ENCODE data around the gene ZC2HC1B. TPM values are rescaled to one million over a fixed set of nuclear protein-coding genes. Genes with fewer than 3 reads are reported as not detected.
"Not testable (repeated sequence)": the region's sequence is repeated elsewhere in the genome, so short reads cannot be mapped to it uniquely, and the experiment has no call there.

Gene ZC2HC1B
- total RNA-seq, 1 donor from 2014 or later = not detected

DNA sequence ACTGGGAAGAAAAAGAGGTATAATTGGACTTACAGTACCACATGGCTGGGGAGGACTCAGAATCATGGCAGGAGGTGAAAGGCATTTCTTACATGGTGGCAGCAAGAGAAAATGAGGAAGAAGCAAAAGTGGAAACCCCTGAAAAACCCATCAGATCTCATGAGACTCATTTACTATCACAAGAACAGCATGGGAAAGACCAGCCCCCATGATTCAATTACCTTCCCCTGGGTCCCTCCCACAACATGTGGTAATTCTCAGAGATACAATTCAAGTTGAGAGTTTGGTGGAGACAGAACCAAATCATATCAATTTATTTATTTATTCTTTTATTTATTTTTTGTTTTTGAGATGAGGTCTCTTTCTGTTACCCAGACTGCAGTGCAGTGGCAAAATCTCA is 10.2 kb downstream of the ZC2HC1B start:
- H3K27ac Mint-ChIP-seq; H3K36me3 Mint-ChIP-seq (ENCODE audit: low read depth); H3K4me3 Mint-ChIP-seq (ENCODE audit: low read depth); intact Hi-C loops (cut with micrococcal nuclease); H3K27me3 Mint-ChIP-seq (ENCODE audit: low read depth); DNase-seq (ENCODE audit: low spot score): not testable (repeated sequence)
- Mint-ChIP-seq H3K9me3 (peaks cover 13% of the 10 kb centered on the region), H3K4me1 (ENCODE audit: low read depth) (peaks cover 13% of the 10 kb centered on the region)

DNA sequence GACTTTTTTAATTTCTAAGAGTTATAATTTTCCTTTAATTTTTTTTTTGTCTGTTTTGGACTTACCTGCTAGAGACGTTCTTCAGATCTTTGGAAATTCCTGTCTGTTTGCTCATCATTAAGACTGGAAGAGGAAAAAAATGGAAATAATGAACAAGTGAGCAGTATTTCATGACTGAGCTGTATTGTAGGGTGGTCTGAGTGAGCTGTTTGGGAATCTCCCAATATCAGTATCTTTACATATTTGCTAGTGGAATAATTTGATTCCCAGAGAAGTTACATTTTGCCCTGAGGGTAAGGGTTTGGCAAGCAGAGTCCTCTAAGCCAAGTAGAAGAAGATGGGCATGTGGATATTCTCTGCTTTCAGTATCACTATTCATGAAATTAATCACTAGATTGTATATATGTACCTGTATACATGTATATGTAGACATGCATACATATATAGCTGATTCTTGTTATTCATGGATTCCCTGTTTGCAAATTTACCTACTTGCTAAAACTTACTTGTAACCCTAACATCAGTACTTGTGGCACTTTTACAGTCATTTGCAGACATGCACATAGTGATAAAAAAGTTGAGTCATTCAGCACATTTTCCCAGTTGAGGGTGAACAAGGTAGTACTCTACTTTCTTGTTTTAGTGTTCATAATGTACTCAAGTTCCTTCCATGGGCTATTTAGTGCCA is 13.5 kb downstream of the ZC2HC1B start:
- Mint-ChIP-seq H3K27me3 (ENCODE audit: low read depth) (no peaks in the 10 kb centered on the region), H3K4me1 (ENCODE audit: low read depth) (peaks cover 8% of the 10 kb centered on the region), H3K36me3 (ENCODE audit: low read depth) (peaks cover 3% of the 10 kb centered on the region), H3K9me3 (peaks cover 13% of the 10 kb centered on the region), H3K4me3 (ENCODE audit: low read depth) (no peak overlapping the region), H3K27ac (no peak overlapping the region)
- intact Hi-C loops (cut with micrococcal nuclease) = no loop called here
- no peak for DNase-seq (ENCODE audit: low spot score)

DNA sequence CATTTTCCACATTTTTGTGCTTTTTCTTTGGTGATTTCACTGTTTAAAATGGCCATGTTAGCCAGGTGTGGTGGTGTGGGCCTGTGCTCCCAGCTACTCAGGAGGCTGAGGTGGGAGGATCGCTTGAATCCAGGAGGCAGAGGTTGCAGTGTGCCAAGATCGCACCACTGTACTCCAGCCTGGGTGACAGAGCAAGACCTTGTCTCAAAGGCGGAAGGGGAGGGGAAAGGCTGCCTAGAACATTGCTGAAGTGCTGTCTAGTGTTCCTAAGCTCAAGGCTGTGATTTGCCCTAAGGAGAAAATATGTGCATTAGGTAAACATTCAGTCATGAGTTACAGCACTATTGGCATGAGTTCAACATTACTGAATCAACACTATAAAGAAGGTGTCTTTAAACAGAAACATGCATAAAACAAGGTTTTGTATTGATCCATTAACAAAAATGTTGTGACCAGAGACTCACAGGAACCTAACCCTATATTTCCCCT is 14.0 kb downstream of the ZC2HC1B start:
- Mint-ChIP-seq H3K9me3 (peaks cover 13% of the 10 kb centered on the region), H3K4me1 (ENCODE audit: low read depth) (peaks cover 6% of the 10 kb centered on the region), H3K4me3 (ENCODE audit: low read depth) (no peak overlapping the region), H3K27ac (no peak overlapping the region), H3K36me3 (ENCODE audit: low read depth) (peaks cover 3% of the 10 kb centered on the region), H3K27me3 (ENCODE audit: low read depth) (peaks cover 1% of the 10 kb centered on the region)
- no peak for DNase-seq (ENCODE audit: low spot score)
- intact Hi-C loops (cut with micrococcal nuclease) = no loop called here

DNA sequence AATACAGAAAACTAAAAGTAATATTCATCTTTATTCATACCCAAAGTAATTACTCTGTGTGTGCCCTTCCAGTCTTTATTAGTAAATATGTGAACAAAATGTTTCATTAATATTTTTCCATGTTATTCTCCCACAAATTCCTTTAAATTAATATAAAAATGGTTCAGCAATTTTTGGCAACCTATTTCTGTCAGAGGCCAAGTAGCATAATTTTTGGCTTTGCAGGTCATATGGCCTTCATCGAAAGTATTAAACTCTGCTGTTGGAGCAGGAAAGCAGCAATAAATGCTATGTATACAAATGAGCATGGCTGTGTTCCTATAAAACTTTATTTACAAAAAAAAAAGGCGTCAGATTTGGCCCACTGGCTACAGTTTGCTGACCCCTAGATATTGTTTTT is 16.1 kb downstream of the ZC2HC1B start:
- H3K36me3 Mint-ChIP-seq (ENCODE audit: low read depth) = peaks cover 3% of the 10 kb centered on the region
- no peak overlapping the region for H3K27ac Mint-ChIP-seq
- DNase-seq (ENCODE audit: low spot score) = no peak
- H3K27me3 Mint-ChIP-seq (ENCODE audit: low read depth) = peaks cover 3% of the 10 kb centered on the region
- H3K9me3 Mint-ChIP-seq = peaks cover 9% of the 10 kb centered on the region
- intact Hi-C loops (cut with micrococcal nuclease) = no loop called here
- peaks cover 6% of the 10 kb centered on the region for H3K4me1 Mint-ChIP-seq (ENCODE audit: low read depth)
- no peak overlapping the region for H3K4me3 Mint-ChIP-seq (ENCODE audit: low read depth)

DNA sequence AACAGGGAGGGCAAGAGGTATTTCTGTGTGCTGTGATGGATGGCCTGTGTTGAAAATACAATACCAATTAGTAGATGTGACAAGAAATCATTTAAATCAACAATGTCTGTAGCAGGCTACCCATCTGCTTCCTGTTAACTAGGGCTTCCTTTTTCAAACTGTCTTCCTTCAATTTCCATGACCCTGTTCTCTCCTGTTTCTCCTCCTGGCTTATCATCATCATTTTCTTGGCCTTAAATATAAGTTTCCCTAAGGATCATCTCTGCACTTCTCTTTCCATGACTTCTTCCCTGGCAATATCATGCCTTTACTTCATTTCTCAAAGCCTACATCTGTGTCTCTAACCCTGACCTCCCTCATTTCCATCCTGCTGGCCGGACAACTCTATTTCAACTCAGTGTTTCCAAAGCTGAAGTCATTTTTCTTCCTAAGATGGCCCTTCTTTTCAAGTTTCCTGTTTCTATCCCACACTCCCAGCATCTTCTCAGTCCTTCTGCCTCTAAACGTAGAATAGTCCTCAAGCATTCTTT is 18.2 kb downstream of the ZC2HC1B start:
- intact Hi-C loops (cut with micrococcal nuclease) = no loop called here
- no peak for DNase-seq (ENCODE audit: low spot score)
- Mint-ChIP-seq H3K36me3 (ENCODE audit: low read depth) (peaks cover 3% of the 10 kb centered on the region), H3K9me3 (no peaks in the 10 kb centered on the region), H3K27ac (no peak overlapping the region), H3K4me1 (ENCODE audit: low read depth) (peaks cover 6% of the 10 kb centered on the region), H3K4me3 (ENCODE audit: low read depth) (no peak overlapping the region), H3K27me3 (ENCODE audit: low read depth) (peaks cover 3% of the 10 kb centered on the region)

DNA sequence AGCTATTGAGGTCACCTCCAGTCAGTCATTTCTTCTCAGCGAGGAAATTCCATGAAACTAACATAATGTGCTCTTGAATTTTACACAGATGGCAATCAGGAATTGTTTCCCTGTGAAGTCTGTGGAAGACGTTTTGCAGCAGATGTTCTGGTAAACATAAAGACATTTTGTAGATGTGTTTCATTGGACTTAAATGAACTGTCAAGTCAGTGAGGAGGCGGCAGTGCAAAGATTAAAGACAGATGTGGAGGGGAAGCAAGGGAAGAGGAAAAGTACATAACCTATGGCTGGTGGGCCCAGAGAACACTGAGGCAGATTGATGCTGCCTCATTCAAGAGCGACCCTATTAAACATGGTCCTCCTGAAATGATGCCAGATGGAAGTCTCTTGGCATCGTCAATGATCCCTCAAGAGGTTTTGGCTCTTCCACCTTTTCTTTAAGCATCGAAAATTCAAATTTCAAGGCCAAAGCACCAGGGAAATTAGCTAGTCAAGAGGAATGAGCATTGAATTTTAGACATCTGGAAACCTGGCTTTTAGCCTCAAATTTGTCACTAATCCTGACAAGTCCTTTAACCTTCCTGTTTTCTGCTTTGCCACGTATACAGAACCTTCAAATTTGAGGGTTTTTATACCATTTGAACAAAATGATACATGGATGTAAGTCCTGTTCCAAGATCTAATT is 20.1 kb downstream of the ZC2HC1B start:
- Mint-ChIP-seq H3K4me3 (ENCODE audit: low read depth) (no peak overlapping the region), H3K27ac (no peak overlapping the region), H3K36me3 (ENCODE audit: low read depth) (no peaks in the 10 kb centered on the region), H3K27me3 (ENCODE audit: low read depth) (peaks cover 4% of the 10 kb centered on the region), H3K4me1 (ENCODE audit: low read depth) (no peaks in the 10 kb centered on the region), H3K9me3 (no peaks in the 10 kb centered on the region)
- DNase-seq (ENCODE audit: low spot score) = no peak
- intact Hi-C loops (cut with micrococcal nuclease) = no loop called here

DNA sequence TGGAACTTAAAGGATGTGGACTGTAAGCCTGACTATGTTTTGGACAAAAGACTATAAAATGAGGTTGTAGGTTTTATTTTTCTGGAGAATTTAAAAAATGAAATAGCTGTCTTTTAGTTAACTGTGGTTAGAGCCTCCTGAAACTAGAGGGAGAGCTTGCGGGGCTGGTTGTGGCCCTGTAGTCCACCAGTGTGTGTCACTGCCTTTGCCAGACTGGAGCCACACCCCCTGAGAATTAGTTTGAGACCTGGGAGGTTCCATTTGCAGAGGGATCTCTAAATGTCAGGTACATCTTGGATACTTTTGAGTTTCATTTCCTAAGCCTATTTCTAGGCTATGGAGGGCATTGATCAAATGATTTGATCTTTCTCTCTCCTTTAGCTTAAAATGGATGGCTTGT is 20.8 kb downstream of the ZC2HC1B start:
- Mint-ChIP-seq H3K36me3 (ENCODE audit: low read depth) (no peaks in the 10 kb centered on the region), H3K4me3 (ENCODE audit: low read depth) (no peak overlapping the region), H3K27ac (no peak overlapping the region), H3K9me3 (no peaks in the 10 kb centered on the region), H3K27me3 (ENCODE audit: low read depth) (peaks cover 4% of the 10 kb centered on the region), H3K4me1 (ENCODE audit: low read depth) (no peaks in the 10 kb centered on the region)
- intact Hi-C loops (cut with micrococcal nuclease) = no loop called here
- DNase-seq (ENCODE audit: low spot score) = no peak

DNA sequence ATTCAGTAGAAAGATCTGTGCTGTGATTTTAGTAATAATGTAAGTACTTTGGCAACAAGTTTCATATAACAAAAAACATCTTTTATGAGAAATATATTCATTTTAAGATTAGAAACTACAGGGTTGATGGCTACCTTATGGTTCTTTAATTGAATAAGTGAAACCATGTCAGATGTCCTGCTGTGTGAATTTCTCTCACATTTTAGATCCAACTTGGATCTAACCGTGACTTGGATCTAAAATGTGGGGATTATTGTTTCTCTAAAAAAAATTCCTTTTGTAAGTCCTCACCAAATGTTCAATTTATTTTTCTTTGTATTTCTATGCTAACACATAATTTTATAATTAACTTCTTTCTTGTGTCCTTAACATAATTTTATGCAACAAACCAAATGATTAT is 30.4 kb downstream of the ZC2HC1B start:
- Mint-ChIP-seq H3K4me1 (ENCODE audit: low read depth) (no peaks in the 10 kb centered on the region), H3K9me3 (no peaks in the 10 kb centered on the region), H3K27me3 (ENCODE audit: low read depth) (peaks cover 3% of the 10 kb centered on the region), H3K36me3 (ENCODE audit: low read depth) (no peaks in the 10 kb centered on the region), H3K27ac (no peak overlapping the region), H3K4me3 (ENCODE audit: low read depth) (no peak overlapping the region)
- intact Hi-C loops (cut with micrococcal nuclease) = no loop called here
- DNase-seq (ENCODE audit: low spot score) = no peak

DNA sequence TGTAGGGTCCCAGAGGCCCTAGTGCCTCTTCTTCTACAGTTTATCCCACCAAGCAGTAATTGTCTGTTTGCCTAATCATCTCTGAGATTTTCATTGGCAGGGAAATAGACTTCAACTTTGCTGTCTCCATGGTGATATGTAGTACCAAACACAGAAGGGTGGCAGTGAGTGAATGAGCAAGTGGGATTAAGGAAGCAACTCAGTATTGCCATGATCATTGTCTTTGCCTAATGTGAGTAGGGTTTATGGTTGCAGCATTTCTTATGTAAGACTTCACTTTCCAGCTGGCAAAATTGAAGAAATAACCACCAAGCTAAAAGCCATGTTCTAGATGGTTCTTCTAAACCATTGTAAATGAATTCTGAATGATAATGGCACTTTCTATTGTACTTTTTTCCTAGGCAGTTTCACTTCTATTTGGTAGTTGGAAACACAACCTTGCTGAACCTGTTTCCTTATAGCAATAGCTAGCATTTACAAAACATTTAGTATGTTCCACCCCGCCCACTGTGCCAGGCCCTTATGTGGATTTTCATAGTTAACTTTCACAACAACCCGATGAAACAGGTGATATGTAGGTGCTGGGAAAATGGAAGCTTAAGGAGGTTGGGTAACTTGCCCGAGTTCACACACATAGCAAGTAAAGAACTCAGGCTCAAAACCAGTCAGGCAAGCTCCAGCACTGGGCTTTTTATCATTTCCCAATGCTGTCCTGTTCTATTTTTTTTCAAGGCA is 32.0 kb downstream of the ZC2HC1B start:
- no peaks in the 10 kb centered on the region for H3K4me1 Mint-ChIP-seq (ENCODE audit: low read depth)
- no peak overlapping the region for H3K27ac Mint-ChIP-seq
- intact Hi-C loops (cut with micrococcal nuclease) = no loop called here
- no peak overlapping the region for H3K4me3 Mint-ChIP-seq (ENCODE audit: low read depth)
- H3K9me3 Mint-ChIP-seq = no peaks in the 10 kb centered on the region
- no peaks in the 10 kb centered on the region for H3K36me3 Mint-ChIP-seq (ENCODE audit: low read depth)
- DNase-seq (ENCODE audit: low spot score) = no peak
- H3K27me3 Mint-ChIP-seq (ENCODE audit: low read depth) = peaks cover 3% of the 10 kb centered on the region

DNA sequence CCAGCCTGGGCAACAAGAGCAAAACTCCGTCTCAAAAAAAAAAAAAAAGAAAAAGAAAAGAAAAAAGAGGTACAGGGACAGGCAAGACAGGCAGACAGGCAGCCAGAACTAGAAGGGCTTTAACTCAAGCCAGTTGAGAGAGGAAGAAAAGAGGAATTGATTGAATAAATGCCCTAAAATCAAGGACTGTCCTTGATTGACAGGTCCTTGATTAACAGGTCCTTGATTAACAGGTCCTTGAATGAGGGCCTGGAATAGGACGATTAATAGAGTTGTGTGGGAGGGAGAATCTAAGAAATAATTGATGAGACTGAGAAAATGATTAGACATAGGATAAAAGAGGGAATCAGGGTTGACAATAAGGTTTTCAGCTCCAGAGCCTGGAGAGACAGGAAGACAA is 36.1 kb downstream of the ZC2HC1B start:
- intact Hi-C loops (cut with micrococcal nuclease) = no loop called here
- Mint-ChIP-seq H3K36me3 (ENCODE audit: low read depth) (no peaks in the 10 kb centered on the region), H3K4me1 (ENCODE audit: low read depth) (peaks cover 13% of the 10 kb centered on the region), H3K27ac (no peak overlapping the region), H3K9me3 (peaks cover 2% of the 10 kb centered on the region), H3K27me3 (ENCODE audit: low read depth) (peaks cover 3% of the 10 kb centered on the region), H3K4me3 (ENCODE audit: low read depth) (no peak overlapping the region)
- DNase-seq (ENCODE audit: low spot score) = no peak

DNA sequence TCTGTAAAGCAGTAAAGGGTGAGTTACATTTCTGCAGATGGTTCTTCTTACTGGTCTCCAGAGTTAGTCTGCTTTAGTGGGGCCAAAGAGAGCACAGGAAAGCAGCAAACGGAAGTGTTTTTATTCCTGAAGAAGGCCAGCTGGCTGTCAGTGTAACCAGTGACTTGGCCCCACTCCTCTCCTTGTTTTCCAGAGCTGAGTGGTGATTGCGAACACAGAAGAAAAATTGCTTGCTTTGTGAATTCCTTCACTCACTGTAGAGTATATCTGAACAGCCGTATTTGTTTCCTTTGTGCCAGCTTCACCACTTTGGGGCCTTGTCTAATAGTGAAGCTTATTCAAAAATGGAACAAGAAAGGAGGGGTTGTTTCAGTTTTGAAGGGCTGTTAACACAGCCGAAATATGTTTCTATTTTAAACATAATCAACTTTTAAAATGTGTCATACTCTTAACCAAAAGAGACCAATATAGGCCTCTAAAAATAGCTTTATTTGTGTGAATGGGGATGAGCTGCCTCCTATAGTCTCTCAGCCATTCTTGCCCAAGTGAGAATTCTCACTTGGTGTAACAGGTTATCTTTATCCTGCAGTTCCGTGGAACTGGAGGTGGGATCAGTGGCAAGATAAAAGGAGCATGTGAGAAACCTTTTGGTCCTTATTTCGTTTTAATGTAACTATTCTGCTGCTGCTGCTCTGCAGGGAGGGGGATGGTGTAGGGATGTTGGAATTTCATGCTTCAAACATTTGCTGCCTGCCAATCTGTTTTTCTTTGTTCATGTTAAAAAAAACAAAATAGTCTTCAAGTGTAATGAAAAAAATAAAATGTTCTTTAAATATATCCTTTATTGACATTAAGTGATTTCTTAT is 37.8 kb downstream of the ZC2HC1B start:
- Mint-ChIP-seq H3K27ac (no peak overlapping the region), H3K36me3 (ENCODE audit: low read depth) (no peaks in the 10 kb centered on the region), H3K4me1 (ENCODE audit: low read depth) (peaks cover 13% of the 10 kb centered on the region), H3K27me3 (ENCODE audit: low read depth) (peaks cover 3% of the 10 kb centered on the region), H3K4me3 (ENCODE audit: low read depth) (no peak overlapping the region), H3K9me3 (peaks cover 8% of the 10 kb centered on the region)
- no peak for DNase-seq (ENCODE audit: low spot score)
- intact Hi-C loops (cut with micrococcal nuclease) = no loop called here

DNA sequence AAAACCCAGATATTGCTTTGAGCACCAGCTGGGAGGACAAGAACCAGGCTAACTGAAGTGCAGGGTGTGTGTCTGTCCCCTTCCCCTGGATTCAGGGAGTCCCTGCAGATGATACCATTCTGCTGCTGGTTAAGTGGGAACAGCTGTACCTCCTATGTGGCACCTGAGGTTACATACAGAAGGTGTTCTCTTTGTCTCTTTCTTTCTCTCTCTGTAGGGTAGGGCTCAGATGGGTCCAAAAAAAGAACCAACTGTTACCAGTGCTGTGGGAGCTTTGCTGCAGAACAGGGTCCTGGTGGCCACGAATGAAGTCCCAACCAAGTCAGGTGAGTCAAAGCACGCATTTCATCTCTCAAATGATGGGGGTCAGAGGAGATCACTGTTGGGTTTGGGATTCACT is 38.6 kb downstream of the ZC2HC1B start:
- H3K36me3 Mint-ChIP-seq (ENCODE audit: low read depth) = no peaks in the 10 kb centered on the region
- intact Hi-C loops (cut with micrococcal nuclease) = no loop called here
- H3K4me1 Mint-ChIP-seq (ENCODE audit: low read depth) = peaks cover 13% of the 10 kb centered on the region

More for the DNA sequence above, 38.6 kb downstream of the ZC2HC1B start:
- Mint-ChIP-seq H3K9me3 (peaks cover 12% of the 10 kb centered on the region), H3K27ac (no peak overlapping the region), H3K27me3 (ENCODE audit: low read depth) (no peaks in the 10 kb centered on the region), H3K4me3 (ENCODE audit: low read depth) (no peak overlapping the region)
- no peak for DNase-seq (ENCODE audit: low spot score)
